Activated effector memory CD4-positive, alpha-beta T cell treated with anti-CD3 and anti-CD28 coated beads, Interleukin-2, amount 50 U/mL, for 16 hours (primary cell): ENCODE data around the gene BRINP3.

Experiments
- DNase-seq: peaks from one replicate; pipeline ENCODE4 v3.0.0-alpha.2; 2020

BRINP3 gene

DNA sequence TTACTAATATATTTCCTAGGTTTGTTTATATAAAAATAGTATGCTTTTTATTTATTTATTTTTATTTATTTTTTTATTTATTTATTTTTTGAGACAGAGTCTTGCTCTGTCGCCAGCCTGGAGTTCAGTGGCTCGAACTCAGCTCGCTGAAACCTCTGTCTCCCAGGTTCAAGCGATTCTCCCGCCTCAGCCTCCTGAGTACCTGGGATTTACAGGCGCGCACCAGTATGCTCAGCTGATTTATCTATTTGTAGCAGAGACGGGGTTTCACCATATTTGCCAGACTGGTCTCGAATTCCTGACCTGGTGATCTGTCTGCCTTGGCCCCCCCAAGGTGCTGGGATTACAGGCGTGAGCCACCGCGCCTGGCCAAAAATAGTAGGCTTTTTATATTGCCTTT lies 33.2 kb downstream of the BRINP3 start:
- no peak for DNase-seq

DNA sequence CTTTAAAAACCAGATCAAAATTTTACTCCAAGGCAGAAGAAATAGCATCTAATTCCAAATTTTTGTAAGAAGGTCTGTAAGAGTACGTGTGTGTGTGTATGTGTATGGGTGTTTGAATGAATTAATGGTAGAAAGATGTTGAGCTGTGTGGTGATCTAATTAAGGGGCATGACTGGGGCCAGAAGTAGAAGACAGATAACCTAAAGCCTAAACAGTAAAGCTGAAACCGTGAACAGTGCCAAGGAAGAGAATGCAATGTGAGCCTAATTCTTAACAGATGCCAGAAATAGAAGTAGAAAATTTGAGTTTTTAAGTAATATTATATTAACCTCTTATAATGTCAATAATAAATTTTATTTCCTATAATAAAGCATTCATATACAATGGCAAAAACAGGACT lies 38.2 kb downstream of the BRINP3 start:
- no peak for DNase-seq

DNA sequence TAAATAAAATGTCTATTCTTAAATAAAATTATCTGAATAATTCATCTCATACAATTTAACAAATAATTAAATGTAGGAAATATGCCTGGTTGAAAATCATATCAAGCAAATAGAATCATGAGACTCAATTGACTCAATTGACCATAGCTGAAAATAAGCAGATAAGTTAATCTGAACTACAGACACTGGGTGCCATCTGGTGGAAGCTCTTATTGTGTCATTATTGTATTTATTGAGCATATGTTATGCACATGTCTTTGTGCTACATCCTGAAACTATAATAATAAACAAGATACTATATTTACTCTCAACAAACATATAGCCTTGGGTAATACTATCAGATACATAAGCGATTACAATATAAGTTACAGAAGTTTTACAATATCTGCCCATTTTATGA lies 41.0 kb downstream of the BRINP3 start:
- DNase-seq, result no peak

DNA sequence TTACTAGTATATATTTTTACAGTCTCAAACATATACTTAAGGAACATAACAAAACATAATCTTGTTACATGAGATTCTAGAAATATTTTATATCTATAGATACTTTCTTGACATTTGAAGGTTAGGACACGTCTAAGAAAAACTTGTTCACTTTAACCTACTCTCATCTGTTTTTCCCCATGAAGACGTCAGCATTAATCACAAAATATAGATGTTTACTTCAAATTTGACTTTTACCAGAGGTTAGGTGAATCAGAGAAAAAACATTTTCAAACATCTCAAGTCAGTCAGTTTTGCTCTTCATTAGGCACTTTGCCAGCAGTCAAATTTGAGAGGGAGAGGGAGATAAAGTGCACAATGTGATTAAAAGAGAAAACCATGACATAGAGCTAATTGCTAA lies 47.7 kb downstream of the BRINP3 start:
- no peak for DNase-seq

DNA sequence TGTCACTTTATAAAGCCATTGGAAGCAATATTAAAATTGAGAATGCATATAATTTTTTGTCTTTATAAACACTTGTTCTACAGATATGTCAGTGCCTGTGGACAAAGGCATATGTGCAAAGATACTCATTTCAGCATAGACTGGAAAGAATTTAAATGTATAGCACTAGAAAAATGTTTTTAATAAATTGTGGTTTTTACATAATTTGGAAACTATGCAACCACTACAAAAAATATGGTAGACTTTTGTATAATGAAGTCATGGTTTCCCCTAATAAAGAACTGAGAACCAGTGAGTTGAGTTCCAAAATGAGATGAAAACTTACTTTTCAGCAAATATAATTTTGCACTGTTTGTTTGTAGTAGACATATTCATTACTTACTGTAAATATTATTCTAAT lies 48.5 kb downstream of the BRINP3 start:
- no peak for DNase-seq

DNA sequence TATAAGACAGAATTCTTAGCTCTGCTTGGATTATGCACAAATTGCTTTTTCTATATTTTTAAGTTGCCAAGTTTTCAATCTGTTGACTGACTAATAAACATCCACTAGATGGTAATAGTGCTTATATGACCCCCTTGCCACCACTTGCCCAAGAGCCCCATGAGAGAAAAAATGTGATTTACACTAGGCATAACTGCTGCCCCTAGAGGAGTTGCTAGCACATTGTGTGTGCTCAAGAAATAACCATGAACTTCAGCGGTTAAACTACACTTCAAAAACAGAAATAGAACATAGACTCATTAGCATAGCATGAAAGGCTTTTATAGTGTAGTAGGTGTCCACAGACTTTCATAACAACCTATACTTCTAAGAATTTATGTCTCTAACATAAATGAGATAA lies 61.4 kb downstream of the BRINP3 start:
- no peak for DNase-seq

DNA sequence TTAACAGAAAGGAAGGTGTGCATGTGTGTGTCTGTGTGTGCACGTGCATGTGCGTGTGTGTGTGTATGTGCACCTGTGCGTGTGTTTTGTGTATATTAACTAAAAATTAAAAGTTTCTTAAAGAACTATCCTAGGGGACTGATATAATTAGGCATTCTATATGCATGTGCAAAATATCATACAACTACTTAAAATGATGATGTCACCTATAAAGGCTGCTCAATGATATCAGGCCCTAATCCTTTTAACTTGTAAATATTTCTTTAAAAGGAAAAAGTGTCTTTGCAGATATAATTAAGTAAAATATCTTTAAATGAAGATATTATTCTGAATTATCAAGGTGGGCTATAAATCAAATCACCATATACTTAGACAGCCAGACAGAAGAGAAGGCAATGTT lies 64.5 kb downstream of the BRINP3 start:
- DNase-seq, result no peak

DNA sequence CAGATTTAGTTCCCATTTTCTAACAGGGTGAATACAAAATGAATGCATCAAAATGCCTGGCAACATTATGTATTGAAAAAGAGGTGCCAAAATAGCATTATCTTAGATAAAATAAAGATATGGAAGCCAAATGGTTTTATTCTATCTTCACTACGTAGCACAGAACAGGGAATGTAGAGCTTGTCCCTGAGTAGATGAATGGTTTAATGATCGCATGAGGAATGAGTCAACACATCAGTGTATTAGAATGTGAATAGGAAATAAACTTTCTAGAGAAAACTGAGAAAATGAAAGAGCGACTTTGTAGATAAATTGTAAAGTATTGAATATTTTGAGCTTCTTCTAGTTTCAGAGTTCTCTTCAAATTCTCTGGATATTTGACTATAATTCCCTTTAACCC lies 74.3 kb downstream of the BRINP3 start:
- no peak for DNase-seq

DNA sequence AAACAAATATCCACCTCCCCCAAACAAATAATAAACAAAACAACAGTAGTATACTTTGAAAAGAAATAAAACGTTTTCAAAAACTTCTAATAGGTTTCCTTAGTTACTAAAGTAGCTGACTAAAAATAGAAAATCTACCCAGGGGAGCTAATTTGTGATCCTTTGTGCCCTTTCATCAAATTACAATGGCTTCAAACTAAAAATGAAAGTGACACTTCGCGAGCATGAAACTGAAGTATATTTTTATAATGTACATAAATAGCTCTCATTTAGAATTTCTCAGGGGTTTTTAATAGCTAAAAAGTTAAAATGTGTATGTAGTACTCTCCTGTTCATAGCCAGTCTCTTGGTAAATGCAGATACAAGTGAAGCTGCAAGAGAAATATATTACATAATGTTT lies 78.4 kb downstream of the BRINP3 start:
- no peak for DNase-seq

DNA sequence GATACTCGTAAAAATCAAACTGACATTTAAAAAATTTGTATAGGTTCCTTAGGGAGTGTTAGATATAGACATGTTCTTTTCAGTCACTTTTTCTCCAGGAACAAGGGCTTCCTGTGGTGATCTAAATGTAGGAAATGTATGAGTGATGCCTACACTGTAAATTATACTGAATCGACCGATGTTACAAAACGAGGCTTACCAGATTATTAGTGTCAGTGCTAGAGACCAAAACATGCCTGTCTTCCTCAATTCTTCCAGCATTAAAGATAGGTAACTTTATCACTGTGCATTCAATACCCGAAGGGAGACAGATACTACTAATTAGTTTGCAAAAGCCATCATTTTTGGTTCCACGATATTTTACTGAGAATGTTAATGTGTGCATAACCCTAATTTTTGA lies 86.1 kb downstream of the BRINP3 start:
- DNase-seq, result no peak

DNA sequence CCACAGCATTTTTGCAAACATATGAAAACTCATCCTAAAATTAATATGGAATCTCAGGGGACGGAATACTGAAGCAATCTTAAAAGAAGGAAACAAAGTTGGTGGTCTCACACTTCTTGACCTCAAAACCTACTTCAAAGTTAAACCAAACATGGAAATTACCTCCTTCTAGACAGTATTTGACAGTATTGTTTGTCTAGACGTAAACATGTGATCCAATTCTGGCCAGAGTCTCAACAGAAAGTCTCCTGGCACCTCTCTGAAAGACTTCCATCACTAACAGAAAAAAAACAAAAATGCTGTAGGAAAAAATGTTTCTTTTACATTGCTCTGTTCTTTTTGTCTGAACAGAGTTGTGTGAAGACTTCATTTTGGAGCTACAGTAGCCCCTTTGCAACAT lies 99.7 kb downstream of the BRINP3 start:
- no peak for DNase-seq

DNA sequence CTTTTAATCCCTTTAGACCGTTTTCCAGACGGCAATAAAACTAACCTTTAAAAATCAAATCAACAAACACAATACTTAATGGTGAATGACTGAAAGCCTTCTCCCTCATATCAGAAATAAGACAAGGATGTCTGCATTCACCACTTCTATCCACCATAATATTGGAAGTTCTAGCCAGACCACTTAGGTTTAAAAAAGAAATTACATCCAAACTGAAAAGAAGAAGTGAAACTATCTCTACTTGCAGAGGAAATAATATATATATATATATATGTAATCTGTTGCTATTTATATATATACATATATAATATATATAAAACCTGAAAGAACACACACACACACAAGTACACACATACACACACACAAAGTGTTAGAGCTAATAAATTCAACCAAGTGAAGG lies 100.4 kb downstream of the BRINP3 start:
- no peak for DNase-seq

DNA sequence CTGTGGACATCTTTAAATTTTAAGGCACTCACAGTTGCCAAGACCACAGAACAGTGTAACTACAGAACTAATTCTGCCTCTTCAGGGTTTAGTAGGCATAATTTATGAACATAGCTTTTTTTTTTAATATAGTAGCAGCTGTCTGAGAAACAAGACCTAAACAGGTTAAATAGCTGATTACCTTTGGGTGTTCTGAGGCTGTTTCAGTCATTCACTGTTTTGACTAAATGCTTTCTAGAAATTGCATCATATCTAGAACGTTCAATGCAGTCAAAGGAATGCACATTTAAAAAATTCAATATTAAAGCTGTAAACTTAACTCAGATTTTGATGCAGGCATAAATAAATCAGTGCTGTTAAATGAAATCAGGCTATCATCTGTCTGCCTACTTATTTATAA lies 101.6 kb downstream of the BRINP3 start:
- no peak for DNase-seq

DNA sequence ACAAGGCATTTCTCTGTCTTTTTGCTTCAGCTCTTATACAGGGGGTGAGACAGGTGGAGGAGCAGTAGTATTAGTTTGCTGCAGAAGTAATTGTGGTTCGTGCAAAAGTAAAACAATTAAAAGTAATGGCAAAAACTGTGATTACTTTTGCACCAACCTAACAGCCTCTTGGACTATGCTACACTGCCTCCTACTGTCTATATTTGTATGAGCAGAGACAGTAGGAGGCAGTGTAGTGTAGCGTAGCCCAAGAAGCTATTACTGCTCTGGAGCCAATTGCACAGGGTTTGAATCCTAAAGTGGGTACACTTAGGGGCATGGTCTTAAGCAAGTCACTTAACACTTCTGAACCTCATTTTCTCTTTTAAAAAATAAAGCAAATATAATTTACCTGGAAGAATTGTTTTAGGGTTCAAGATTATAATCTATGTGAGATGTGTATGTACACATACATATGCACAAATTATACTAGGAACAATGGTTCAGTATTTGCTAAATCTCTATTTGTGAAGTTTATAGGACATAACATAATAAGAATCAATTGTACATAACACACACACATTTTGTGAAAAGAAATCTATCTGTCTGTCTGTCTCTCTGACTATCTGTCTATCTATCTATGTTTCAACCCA lies 103.8 kb downstream of the BRINP3 start:
- DNase-seq, result no peak

DNA sequence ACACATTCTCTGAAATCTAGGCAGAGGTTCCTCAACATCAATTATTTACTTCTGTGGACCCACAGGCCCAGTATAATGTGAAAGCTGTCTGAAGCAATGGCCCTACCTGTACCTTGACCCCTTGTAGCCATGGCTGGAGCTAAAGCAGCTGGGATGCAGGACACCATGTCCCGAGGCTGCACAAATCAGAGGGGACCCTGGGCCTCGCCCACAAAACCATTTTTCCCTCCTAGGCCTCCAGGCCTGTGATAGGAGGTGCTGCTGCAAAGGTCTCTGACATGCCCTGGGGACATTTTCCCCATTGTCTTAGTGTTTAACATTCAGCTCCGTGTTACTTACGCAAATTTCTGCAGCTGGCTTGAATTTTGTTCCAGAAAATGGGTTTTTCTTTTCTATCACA lies 110.5 kb downstream of the BRINP3 start:
- no peak for DNase-seq

DNA sequence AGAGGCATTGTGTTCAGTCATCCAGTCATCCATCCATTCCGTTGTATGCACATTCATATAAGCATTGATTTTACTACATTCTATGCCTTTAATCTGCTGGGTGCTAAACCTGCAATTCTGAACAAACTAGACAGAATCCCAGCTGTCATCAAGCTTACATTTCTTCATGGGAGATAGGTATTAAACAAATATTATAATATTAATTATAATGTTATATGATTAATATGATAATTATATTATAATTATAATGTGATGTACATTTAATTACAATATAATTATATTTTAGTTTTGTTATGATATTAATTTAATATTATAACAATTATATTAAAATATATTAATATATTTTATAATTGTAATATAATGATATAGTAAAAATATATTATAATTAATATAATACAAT lies 112.4 kb downstream of the BRINP3 start:
- DNase-seq, result no peak

DNA sequence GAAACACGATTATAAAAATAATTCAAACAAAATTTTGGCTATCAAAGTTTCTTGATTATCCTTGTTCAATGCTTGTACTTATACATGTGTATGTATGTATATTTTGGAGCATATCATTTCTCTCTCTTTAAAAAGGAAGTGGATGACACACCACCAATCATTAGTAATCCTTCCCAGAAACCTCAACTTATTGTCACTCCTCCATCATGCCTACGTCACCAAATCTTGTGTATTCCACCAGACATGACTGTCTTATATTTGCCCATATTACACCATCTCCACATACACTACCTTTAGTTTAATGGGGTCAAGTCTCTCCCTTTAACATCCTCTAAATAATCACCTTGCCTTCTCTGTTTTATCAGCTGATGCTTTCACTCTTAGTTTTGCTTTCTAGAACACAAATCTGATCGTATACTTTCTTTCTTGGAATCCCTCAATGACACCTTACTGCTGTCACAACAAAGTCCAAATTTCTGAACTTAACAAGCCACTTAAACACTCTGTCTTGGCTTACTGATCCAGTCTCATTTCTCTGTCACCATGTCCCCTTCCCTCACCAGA lies 124.0 kb downstream of the BRINP3 start:
- DNase-seq, result no peak

DNA sequence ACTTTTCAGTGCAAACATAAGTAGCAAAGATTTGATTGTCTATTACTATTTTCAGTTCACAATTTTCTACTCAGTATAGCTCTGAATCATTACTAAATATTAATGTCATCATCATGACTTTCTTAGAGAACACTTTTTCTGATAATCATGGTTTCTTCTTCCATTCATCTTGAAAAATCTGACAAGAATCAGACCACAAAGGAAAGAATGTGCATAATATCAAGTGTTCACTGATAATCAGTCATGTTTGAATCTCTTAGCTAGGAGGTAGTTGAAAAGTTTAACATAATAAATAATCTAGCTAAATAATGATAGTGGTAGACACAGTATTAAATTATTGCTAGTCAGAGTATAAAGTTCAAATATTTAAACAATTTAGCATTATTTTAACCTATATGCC lies 133.2 kb downstream of the BRINP3 start:
- no peak for DNase-seq

DNA sequence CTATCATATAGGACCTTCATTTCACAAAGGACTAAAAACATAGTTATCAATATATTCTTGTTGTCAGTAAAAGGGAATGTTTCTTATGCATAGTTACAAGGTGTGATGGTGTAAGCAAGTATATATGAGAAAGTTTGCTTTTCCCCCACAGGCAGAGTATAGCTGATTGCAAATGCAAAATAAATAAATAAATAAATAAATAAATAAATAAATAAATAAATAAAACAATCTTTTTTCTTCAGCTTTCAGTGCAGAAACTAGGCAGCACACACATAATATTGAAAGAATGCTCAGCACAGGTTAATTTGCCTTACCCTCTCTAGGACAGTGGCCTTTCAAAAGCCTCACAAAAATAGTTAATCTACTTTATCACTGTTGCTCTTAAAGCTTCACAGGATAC lies 138.8 kb downstream of the BRINP3 start:
- no peak for DNase-seq

DNA sequence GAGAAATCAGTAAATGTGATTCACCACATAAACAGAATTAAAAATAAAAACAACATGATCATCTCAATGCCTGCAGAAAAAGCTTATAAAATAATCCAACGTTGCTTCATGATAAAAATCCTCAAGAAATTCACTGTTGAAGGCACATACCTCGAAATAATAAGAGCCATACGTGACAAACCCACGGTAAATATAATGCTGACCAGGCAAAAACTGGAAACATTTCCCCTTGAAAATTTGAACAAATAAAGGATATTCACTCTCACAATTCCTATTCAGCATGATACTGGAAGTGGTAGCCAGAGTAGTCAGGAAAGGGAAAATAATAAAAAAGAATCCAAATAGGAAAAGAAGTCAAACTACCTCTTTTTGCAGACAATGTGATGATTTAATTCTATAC lies 148.8 kb downstream of the BRINP3 start:
- no peak for DNase-seq

DNA sequence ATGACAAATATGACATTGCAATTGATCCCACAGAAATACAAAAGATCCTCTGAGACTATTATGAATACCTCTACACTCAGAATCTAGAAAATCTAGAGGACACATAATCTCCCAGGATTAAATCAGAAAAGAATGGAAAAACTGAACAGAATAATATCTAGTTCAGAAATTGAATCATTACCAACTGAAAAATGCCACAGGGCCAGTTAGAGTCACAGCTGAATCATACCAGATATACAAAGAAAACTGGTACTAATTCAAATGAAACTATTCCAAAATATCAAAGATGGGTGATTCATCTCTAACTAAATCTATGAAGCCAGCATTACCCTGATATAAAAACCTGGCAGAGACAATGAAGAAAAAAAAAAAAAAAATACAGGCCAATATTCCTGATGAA lies 149.3 kb downstream of the BRINP3 start:
- DNase-seq, result no peak

DNA sequence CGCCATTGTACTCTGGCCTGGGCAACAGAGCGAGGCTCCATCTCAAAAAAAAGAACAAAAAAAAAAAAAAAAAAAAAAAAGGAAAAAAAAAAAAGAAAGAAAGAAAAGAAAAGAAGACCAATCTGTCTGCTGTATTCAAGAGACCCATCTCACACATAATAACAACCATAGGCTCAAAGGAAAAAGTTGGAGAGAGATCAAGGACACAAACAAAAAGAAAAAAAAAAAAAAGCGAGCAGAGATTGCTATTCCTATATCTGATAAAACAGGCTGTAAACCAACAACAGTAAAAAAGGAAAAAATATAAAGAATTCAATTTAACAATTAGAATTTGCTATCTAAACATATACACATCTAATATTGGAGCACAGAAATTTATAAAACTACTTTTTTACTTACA lies 150.4 kb downstream of the BRINP3 start:
- no peak for DNase-seq

DNA sequence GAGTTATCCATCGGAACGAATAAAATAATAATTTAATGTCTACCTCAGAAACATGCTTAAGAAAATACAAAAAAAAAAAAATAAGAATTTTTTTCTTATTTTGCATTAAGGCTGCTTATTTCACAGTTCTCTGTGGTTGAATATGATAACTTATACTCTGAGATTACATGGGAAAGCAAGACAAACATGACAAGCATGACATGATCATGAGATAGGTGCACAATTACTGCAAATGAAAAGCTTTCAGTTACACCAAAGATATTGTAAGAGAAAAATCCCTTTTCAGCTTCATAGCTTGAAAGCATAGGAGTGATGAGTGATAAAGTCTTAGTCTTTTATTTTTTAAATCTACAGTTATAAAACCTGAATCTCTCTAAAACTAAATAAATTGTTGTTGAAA lies 154.1 kb downstream of the BRINP3 start:
- DNase-seq, result no peak

DNA sequence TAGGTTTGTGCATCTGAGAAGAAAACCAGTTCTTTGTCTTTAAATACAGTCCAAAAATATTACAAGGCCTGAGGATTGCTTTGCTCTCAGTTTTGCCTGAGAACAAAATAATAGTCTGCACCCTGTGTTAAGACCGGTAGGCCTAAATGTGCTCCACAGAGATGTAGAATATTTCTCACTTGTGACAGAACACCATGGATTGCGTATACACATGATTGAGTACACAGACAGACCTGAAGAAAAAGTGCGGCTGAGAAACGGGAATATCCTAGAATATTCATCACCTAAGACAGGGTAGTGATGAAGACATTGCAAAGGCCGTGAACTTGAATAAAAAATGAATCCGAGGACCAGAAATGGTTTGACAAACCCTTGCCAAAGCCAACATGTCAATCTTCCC lies 155.4 kb downstream of the BRINP3 start:
- no peak for DNase-seq

DNA sequence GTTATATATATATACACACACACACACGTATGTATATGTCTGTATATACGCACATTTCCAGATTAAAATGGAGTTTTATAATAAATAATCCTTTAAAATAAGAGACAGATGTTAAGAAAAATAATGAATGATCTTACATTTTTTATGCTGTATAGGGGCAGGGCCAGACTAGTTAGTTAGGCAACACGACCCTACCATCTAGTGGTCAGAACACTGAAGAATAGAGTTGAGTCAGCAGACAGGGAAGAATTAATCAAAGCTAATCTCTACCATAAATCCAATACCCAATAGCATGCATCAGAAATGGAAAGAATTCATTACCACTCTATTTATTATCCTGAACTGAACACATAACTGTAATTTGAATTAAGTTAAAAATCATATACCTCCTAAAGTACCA lies 156.7 kb downstream of the BRINP3 start:
- no peak for DNase-seq

DNA sequence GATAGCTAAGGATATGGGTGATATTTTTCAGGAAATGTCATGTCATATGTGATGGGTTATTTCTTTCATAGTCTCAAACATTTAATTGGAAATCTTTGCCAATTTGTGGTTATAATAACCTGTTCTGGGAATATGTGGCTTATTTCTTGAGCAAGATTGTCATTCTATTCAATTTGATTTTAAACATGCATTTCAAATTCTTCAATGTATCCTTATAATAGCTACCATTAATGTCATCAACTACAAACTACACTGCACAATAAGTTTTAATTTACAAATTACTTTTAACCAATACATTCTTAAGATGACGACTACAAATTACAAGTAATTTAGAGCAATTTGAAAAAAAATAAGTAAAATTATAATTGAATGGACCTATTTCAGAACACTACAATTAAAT lies 164.9 kb downstream of the BRINP3 start:
- DNase-seq, result no peak
